ENCODE data around the gene VPS8. TPM values are rescaled to one million over a fixed set of nuclear protein-coding genes. Genes with fewer than 3 reads are reported as not detected.

The VPS8 gene
- total RNA-seq, 1 donor from 2014 or later: 56.9 TPM

DNA sequence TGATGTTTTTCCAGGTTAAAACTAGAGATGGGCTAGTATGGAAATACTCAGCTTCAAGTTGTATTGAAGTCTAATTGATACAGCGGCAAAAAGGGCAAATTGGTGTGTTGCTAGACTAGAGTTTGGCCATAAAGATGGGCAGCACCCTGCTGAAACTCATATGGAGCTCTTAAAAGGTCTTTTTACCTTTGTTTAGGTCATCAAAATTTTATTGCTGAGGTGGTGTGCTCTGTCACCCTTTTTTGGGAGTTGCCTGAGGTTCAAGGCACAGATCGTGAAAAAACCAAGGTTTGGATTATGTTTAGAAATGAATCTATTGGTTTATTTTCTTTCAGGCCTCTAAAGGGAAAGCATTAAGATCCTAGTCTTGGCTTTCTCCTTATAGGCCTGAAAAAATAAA lies 38.2 kb downstream of the VPS8 start:
- TF ChIP-seq, protein P1, sequence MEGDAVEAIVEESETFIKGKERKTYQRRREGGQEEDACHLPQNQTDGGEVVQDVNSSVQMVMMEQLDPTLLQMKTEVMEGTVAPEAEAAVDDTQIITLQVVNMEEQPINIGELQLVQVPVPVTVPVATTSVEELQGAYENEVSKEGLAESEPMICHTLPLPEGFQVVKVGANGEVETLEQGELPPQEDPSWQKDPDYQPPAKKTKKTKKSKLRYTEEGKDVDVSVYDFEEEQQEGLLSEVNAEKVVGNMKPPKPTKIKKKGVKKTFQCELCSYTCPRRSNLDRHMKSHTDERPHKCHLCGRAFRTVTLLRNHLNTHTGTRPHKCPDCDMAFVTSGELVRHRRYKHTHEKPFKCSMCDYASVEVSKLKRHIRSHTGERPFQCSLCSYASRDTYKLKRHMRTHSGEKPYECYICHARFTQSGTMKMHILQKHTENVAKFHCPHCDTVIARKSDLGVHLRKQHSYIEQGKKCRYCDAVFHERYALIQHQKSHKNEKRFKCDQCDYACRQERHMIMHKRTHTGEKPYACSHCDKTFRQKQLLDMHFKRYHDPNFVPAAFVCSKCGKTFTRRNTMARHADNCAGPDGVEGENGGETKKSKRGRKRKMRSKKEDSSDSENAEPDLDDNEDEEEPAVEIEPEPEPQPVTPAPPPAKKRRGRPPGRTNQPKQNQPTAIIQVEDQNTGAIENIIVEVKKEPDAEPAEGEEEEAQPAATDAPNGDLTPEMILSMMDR (IDR thresholded peaks at IDR 0.05; ENCODE audit: insufficient read depth, low read length, severe bottlenecking): no peak
- Histone ChIP-seq H3K27me3 (ENCODE audit: control insufficient read depth, insufficient read depth, low read length) (no peaks in the 10 kb centered on the region), H3K4me3 (ENCODE audit: low read depth, low read length) (no peak overlapping the region), H3K36me3 (ENCODE audit: control insufficient read depth, insufficient read depth, low read length) (peaks cover 5% of the 10 kb centered on the region)
- no peak for FAIRE-seq
- no peak for DNase-seq (ENCODE audit: low read depth)

DNA sequence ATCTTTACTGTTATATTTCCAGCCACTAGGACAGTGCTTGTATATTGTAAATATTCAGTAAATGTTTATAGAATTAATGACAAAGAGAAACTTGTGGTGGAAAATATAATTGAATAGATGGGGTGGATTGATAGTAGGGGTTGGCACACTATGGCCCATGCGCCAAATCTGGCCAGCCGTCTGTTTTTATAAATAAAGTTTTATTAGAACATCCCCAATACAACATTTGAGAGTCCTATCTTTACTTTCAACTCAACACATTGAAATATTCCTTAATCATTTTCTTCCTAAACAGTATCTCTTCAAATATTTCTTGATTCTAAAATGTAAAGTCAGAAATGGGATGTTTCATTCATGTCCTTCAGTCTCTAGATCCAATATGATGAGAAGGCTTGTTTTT lies 45.1 kb downstream of the VPS8 start:
- H3K4me3 ChIP-seq (ENCODE audit: low read depth, low read length): no peak overlapping the region
- no peaks in the 10 kb centered on the region for H3K27me3 ChIP-seq (ENCODE audit: control insufficient read depth, insufficient read depth, low read length)
- FAIRE-seq: no peak
- H3K36me3 ChIP-seq (ENCODE audit: control insufficient read depth, insufficient read depth, low read length): peaks cover 6% of the 10 kb centered on the region
- TF ChIP-seq, protein P1 (IDR thresholded peaks at IDR 0.05; ENCODE audit: insufficient read depth, low read length, severe bottlenecking): no peak
- no peak for DNase-seq (ENCODE audit: low read depth)

DNA sequence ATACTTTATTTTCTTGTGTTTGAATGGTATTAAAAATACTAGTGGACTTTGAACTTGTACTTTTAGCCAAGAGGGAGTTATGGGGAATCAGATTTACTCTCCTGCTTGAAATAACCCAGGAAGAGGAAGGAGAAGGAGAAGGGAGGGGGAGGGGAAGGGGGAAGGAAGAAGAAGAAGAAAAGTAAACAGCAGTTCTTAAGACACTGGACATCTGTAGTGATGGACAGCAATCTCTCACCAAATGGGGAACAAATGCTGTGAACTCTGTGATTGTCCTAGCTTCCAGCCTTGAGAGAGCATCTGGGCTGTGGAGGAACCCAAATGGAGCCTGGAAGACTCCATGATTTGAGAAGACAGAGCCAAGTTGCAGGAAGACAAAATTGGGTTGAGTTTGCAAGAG lies 52.0 kb downstream of the VPS8 start:
- H3K27me3 ChIP-seq (ENCODE audit: control insufficient read depth, insufficient read depth, low read length): no peaks in the 10 kb centered on the region
- FAIRE-seq: peak; percentile 32
- DNase-seq (ENCODE audit: low read depth): no peak
- H3K4me3 ChIP-seq (ENCODE audit: low read depth, low read length): no peak overlapping the region
- peaks cover 2% of the 10 kb centered on the region for H3K36me3 ChIP-seq (ENCODE audit: control insufficient read depth, insufficient read depth, low read length)
- TF ChIP-seq, protein P1 (IDR thresholded peaks at IDR 0.05; ENCODE audit: insufficient read depth, low read length, severe bottlenecking): no peak

DNA sequence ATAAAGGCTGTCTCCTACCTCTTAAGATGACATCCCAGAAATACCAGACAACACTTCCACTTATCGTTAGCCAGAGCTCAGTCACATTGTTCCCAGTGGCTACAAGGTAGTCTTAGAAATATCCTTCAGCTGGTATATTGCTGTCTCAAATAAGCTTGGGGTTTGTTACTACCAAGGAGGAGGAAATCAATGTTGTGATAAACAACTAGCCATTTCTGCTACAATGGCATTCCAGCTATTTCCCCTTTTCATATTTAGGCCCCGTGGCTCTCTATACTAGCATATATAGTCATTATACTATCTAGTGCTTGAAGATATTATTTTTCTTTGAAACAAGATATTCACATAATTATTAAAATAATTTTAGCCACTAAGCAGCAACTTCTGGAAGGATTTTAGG lies 56.5 kb downstream of the VPS8 start:
- TF ChIP-seq, protein P1 (IDR thresholded peaks at IDR 0.05; ENCODE audit: insufficient read depth, low read length, severe bottlenecking): no peak
- Histone ChIP-seq H3K27me3 (ENCODE audit: control insufficient read depth, insufficient read depth, low read length) (no peaks in the 10 kb centered on the region), H3K36me3 (ENCODE audit: control insufficient read depth, insufficient read depth, low read length) (peaks cover 2% of the 10 kb centered on the region), H3K4me3 (ENCODE audit: low read depth, low read length) (no peak overlapping the region)
- FAIRE-seq (no peak), DNase-seq (ENCODE audit: low read depth) (no peak)

DNA sequence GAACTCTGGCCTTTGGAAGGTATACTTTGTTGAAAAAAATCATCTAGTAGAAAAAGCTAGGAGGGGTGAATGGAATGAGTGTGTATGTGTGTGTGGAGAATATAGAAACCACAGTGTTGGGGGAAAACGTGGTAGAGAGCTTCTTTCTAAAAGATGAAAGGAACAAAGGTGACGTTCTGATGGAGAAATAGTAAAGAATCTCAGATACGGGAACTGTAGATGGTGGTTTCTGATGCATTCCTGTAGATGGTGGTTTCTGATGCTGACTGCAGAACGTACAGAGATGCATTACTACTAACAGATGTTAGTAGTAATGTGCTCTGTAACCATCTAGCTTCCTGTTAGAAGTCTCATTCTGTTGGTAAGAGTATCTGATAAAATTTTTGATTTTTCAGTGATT lies 60.2 kb downstream of the VPS8 start:
- Histone ChIP-seq H3K36me3 (ENCODE audit: control insufficient read depth, insufficient read depth, low read length) (peaks cover 2% of the 10 kb centered on the region), H3K27me3 (ENCODE audit: control insufficient read depth, insufficient read depth, low read length) (no peaks in the 10 kb centered on the region), H3K4me3 (ENCODE audit: low read depth, low read length) (no peak overlapping the region)
- FAIRE-seq: no peak
- no peak for DNase-seq (ENCODE audit: low read depth)
- TF ChIP-seq, protein P1 (IDR thresholded peaks at IDR 0.05; ENCODE audit: insufficient read depth, low read length, severe bottlenecking): no peak

DNA sequence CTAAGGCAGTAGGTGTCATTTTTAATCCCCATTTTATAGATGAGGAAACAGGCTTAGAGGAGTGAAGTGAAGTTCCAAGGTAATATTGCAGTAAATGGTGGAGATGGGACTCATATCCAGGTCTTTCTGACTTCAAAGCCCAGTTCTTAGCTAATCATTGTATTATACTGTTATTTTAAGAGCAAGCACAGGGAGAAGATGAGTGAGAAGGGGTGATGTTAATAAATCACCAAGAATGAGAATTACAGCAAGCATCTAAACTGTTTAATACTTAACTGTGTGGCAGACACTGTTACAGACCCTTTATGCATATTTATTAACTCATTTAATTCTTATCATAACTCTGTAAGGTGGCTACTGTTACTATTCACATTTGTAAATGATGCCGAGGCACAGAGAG lies 61.2 kb downstream of the VPS8 start:
- H3K36me3 ChIP-seq (ENCODE audit: control insufficient read depth, insufficient read depth, low read length): peaks cover 2% of the 10 kb centered on the region

More for the DNA sequence above, 61.2 kb downstream of the VPS8 start:
- no peaks in the 10 kb centered on the region for H3K27me3 ChIP-seq (ENCODE audit: control insufficient read depth, insufficient read depth, low read length)
- no peak for FAIRE-seq
- no peak for DNase-seq (ENCODE audit: low read depth)
- TF ChIP-seq, protein P1 (IDR thresholded peaks at IDR 0.05; ENCODE audit: insufficient read depth, low read length, severe bottlenecking): no peak
- H3K4me3 ChIP-seq (ENCODE audit: low read depth, low read length): no peak overlapping the region
